DMS 273 (cell line): ENCODE results near the gene SIGLEC9.

Source experiments
- DNase-seq: peaks from one replicate; lab custom pipeline; 2025; ENCODE audit not compliant: unreplicated experiment; lab: John Stamatoyannopoulos, UW

The SIGLEC9 gene

DNA sequence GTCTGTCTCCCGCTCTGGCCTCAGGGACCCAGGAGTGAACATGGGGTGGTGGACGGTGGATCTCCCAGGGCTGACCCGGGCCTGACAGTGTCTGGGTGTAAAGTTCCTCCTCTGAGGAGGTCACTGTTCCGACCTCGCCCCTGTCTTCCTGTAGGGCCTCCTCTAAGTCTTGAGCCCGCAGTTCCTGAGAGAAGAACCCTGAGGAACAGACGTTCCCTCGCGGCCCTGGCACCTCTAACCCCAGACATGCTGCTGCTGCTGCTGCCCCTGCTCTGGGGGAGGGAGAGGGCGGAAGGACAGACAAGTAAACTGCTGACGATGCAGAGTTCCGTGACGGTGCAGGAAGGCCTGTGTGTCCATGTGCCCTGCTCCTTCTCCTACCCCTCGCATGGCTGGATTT, at the start of gene SIGLEC9:
Gene SIGLEC9, plus strand, starts transcription at position 178 of the 400 bp plus-strand sequence. Its CDS starts 69 bp downstream, at position 247.
- DNase-seq, result no peak

DNA sequence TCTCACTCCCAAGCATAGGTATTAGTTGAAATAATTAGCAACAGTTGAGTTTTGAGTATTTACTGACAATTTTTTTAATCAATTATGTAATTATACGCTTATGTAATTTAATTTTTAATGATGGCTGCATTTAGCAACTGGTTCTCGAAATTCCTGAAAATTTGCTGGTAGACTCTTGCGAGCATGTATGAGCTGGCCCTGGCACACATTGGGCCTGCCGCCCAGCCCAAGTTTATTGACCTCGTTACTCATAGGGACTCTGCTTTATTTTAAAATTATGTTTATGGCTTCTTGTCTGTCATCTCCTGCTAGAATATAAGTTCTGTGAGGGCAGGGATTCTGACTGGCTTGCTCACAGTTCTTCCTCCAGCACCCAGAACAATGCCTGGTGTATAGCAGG, 48.7 kb upstream of the SIGLEC9 start:
- DNase-seq, result no peak

DNA sequence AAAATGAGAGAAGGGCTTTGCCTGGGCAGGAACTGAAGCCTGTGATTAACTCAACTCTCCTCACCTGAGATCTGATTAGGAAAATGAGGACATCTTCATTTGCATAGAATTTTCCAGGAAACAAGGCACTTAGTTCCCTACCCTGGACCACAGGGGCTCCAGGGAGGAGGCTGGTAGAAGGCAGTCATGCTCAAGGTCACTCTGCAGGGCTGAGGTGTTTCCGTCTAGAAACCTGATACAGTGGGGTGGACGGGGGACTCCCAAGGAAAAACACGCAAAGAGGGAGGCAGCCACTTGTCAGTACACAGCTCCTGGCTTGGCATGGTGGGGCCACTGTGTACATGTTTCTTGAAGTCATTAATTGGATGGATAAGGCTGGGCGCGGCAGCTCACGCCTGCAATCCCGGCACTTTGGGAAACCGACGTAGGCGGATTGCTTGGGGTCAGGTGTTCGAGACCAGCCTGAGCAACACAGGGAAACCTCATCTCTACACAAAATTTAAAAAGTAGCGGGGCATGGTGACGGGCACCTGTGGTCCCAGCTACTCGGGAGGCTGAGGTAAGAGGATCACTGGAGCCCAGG, 48.0 kb upstream of the SIGLEC9 start:
- DNase-seq, result no peak

DNA sequence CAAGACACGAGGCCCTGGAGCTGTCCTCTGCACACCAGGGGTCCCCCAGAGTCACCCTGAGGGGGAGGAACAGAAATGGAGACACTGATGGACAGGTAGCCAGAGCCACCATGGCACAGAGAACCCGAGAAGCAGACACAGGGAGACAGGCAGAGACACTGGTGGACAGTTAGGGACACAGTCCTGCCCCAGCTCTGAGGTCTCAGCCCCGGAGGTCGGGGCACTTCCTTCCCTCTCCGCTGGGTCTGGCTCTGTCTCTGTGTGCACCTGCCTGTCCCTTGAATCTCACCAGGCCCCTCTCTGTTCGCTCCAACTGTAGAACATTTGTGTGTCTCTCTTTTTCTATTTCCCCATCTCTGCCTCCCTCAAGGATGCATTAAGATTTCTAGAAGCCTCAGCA, 46.6 kb upstream of the SIGLEC9 start:
- no peak for DNase-seq

DNA sequence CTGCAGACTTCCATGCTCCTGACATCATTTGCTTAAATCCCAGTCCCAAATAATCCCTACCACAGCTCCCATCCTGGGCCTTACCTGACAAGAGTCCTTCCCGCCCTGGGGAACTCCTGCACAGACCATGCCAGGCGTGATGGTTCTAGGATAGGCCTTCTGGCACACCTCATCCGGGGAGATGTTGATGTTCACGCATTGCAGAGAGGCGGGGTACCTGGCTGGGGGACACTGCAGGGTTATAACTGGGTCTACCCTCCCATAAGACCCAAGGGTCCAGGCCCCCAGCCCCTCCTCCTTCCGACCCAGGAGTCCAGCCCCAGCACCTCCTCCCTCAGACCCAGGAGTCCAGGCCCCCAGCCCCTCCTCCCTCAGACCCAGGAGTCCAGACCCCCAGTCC, 46.0 kb upstream of the SIGLEC9 start:
- DNase-seq, result no peak

DNA sequence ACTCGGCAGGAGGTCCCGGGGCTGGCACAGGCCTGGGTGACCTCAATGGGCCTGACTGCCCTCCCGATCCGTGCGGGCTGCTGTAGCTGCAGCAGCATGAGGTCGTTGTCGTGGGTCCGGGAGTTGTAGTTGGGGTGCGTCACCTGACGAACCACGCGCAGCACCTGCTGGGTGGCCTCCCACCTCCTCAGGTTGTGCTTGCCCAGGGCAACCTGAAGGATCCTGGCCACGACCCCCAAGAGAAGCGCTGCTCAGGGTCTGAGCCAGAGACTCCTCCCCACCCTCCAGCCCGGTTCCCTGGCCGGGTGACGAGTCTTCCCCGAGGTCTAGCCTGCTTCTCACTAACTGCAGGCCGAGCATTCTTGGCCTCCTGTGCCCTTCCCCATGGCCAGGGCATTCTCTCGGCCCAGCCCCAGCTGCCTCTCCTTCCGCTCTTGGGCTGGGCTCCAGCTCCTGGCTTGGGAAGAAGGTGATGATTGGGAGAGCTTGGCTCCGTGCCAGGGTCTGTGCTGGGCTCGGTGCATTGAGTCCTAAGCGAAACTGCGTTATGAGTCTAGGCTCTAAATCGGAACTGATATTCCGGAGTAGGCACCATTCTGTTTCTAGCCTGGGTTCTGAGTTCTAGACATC, 45.1 kb upstream of the SIGLEC9 start:
- peak; percentile 56 for DNase-seq

DNA sequence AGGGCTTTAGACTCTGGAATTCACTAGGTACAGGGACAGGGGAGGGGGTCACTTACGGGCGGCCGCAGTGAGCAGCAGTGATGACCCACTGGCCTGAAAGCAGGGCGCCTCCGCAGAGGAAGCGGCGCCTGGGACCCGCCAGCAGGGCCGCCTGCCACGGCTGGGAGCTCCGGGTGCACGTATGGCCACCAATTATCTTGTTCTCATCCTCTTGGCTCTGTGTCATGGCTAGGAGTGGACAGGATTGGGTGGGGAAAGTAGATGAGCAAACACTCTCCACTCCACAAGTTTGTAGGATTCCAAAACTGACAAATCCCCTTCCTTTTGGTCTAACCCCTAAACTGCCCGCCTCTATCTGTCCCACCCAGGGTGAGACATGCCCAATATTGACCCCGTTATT, 43.2 kb upstream of the SIGLEC9 start:
- DNase-seq, result no peak

DNA sequence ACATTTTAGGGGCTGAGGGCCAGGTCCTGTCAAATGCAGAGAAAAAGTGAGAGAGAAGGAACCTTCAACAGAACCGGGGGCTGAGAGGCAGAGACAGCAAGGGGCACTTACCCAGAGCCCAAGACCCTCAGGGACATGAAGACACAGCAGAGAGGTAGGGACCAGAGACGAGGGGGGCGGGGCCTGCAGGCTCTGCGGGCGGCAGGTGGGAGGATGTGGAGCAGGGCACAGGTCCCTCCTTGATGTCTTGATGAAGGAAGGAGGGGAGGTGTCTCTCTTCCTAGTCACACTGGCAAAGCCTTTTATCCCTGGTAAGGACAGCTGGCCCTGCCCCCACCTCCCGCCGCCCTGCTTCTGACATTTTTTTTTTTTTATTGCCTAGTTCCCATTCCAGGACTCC, 42.1 kb upstream of the SIGLEC9 start, which contains the start of gene KLK14:
Gene KLK14, minus strand, starts transcription at position 277 of the 400 bp plus-strand sequence. Its CDS starts 273 bp downstream, at position 4.
- no peak for DNase-seq

DNA sequence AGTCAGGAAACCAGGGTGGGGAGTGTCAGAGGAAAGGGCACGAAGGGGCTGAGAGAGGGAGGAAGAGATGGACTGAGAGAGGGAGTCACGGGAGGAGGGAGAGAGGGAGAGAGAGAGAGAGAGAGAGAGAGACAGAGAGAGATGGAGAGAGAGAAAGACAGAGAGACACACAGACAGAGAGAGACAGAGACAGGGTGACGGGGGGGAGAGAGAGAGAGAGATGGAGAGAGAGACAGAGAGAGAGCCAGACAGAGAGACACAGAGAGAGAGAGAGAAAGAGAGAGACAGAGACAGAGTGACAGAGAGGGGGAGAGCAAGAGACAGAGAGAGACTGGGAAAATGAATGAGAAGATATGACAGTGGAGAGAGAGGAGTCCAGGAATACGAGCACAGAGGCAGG, 41.5 kb upstream of the SIGLEC9 start:
- DNase-seq, result no peak

DNA sequence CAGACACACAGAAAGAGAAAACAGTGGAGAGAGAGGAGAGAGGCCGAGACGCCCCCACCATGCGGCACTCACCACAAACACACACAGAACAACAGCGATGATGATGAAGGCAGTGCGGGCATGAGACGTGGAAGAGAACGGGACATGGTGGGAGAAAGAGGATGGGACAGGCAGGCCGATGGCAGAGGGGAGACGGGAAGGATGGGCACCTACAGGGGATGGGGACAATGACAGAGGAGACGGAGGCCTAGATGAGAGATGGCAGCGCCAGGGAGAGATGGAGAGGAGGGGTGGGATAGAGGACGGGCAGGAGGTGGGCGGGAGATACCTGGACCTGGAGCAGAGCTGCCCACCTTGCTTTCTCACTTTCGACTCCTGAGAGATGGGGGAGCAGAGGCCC, 40.9 kb upstream of the SIGLEC9 start:
- DNase-seq, result no peak

DNA sequence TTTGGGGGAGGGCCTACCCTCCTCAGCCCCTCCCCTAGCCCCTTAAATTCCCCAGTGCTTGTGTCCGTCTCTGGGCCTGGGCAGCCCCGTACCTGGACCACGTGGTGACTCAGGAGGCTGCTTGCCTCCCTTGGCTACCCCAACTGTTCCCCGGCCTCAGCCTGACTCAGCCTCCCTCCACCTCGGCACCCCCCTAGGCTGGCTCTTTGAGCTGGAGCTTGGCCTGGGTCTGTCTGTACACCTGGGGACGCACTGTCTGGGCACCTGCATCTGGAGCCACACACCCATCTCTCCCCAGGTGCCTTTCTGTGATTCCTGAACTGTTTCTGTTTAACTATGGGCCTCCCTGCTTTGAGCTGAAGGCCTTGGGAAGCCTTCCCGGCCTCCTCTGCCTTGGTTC, 40.2 kb upstream of the SIGLEC9 start:
- DNase-seq, result no peak

DNA sequence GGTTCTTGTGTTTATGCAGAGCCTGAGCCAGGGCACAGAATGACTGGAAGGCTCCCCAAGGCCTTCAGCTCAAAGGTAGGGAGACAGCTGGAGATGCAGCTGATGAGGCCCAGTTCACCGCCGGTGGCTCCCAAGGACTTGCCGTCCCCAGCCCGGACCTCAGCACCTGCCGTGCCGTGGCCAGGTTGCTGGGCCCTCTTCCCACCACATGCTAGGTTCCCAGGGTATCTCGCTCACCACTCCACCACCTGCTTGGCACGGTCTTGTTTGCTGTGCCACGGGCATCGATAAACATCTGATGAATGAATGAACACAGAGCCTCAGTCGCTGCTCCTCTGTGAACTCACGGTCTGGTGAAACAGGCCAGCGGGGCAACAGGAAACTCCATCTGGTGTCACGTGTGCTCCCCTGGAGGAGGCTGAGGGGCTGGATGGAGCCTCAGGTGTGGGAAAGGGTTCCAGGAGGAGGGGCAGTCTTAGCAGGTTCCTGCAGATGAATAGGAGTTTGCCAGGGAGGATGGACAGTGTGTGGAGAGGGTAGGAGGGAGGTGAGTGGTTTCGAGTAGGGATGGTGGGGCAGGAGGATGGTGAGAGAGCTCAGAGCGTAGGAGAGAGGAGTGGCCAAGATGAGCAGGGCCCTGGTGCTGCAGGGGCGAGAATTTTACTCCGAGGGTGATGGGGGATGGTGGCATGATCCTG, 38.4 kb upstream of the SIGLEC9 start:
- no peak for DNase-seq

DNA sequence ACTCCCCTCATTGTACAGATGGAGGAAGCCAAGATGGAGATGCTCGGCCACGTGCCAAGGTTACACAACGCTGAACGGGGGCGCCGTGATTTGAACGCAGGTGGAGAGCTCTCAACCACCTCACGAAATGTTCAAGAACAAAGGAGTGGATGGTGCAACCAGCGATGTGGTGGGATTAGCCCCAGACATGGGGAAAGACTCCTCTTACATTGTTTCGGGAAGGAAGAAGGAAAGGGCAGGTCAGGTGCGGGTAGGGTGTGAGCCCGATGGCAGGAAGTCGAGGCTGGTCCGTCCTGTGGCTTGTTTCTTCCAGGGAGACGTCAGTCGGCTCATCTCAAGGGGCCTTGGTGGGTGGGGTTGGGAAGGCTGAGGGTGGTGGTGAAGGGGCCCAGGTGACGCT, 34.9 kb upstream of the SIGLEC9 start:
- no peak for DNase-seq

DNA sequence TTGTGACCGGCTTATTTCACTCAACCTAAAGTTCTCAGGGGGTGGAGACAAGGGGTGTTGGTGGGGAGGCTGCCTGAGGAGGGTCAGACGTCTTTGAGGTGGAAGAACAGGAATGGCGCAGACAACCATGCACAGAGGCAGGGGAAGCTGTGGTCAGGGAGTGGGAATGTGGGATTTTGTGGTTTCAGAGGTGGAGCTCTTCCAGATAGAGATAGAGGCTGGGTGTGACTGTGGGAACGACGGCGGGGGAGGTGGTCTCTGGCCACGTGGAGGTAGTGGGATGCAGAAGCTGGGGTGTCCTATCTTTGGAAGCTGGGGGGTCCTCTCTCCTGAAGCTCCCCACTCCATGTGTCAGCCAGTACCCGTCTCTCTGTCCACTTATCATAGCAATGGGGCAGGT, 34.2 kb upstream of the SIGLEC9 start:
- no peak for DNase-seq

DNA sequence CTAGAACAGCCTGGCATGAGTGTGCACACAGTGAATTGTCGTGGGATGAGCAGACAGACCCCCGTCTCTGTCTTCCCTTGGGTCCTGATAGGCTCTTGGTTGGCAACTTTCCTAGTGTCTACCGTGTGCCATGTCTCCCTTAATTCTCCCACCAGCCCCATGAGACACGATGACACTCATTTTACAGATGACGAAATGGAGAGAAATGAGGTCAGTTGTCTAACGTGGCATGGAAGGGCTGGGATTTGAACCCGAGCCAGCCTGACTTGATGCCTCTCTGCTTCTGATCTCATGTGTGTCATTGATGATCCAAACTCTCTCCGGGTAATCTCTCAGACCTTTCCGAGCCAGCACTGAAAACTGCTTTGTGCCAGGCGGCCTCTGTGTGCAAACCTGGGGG, 33.6 kb upstream of the SIGLEC9 start:
- DNase-seq, result no peak

DNA sequence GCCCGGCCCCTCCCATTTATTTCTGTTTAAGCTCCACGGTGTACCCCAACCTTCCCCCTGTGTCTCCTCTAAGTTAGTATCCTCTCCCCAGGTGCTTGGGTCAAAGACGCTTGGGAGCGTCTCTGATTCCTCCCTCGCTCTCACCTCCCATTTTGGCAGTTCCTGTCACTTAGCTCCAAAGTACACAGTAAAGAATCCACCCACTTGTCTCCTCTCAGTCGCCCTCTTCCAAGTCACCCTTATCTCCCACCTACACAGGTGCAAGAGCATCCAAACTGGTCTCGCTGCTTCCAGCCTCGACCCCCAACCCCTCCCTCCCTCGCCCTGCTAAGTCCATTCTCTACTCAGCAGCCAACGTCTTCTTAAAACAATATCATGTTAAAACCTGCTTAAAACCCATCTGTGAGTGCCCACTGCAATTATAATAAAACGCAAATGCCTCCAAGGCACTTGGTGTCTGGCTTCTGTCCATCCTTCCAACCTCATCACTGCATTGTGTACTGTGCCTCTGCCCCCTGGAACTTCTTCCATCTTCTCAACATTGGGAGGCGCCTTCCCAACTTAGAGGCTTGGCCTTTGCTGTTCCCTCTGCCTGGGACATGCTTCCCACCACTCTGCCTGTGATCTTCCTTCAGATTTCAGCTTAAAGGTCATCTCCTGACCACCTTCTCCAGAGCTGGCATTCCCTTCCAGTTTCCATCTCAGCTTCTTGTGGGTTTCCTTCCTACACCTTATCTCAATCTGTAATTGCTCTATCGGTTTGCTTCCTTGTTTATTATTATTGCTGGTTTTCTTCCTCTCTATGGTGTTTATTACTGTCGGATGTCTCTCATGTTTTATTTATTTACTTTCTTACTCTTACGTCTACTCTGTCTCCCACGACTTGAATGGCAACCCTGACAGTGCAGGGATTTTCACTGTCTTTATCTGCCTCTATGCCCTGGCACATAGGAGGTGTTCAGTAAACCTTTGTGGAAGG, 32.5 kb upstream of the SIGLEC9 start:
- peak; percentile 18 for DNase-seq

DNA sequence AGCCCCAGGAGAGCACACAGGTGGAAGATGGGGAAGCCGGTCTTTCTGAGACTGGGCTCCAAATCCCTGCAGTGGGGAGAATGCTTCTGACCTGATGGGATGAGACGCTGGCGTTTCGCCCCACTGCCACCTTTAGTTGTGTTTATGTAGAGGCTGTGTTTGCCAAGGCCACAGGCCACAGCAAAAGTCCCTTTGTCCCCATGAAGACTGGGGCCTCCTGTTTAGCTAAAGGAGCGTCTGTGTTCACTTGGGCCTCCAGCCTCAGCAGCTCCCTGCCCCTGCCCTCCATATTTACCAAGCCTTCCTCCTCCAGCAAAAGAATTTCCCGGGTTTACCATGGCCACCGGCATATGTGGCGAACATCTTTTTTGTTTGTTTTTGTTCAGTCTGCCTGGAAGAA, 31.6 kb upstream of the SIGLEC9 start:
- no peak for DNase-seq

DNA sequence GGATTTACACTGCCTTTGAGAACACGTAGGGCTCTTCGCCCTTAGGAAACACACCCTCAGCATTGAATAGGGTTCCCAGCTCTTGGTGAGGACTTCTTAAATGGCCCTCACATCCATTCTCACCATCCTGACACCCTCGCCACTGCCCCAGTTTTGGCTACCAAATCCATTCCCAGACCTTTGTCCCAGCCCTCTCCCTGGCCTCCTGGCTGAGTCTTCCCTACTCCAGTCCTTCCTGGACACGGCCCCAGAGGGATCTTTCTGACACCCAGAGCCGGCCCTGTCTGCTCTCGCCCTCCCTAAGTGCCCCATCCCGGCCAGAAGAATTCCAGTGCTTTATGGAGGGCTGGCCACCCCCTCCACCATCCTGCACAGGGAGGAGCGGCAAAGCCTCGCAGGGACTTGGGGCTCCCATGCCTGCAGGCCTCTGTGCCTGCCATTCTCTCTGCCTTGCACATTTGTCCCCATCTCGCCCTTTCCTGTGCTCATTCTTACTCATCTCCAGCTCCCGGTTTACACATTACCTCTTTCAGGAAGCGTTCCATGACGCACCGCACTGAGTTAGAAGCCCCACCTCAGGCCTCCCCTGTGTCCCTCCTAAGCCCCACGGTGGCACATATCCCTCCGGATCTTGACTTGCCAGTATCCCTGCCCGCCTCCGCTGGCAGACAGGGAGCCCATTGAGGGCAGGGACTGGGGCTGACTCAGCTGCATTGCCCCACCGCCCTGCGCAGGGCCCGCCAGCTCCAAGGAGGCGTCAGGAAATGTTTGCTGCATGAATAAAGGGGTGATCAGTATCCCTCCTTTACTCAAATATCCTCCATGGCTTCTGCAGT, 31.0 kb upstream of the SIGLEC9 start:
- no peak for DNase-seq

DNA sequence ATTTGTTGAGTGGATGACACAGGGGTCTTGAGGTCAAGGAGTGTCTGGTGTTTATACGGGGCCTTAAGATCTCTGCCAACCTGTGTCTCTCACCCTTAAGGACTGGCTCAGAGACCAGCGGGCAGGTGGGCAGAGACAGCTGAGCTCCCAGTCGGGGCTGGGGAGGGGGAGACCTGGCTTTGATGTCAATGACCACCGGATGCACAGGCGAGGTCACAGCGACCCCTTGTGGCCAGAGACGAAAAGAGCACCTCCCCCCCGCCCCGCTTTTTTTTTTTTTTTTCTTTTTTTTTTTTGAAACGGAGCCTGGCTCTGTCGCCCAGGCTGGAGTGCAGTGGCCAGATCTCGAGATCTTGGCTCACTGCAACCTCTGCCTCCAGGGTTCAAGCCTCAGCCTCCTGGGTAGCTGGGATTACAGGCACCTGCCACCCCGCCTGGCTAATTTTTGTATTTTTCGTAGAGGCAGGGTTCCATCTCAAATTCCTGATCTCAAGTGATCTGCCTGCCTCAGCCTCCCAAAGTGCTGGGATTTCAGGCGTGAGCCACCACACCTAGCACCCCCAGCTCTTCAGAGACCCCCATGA, 29.9 kb upstream of the SIGLEC9 start:
- peak; percentile 64 for DNase-seq
